ENCODE results near the gene KIR3DL3.
"Not testable (repeated sequence)": the region's sequence is repeated elsewhere in the genome, so short reads cannot be mapped to it uniquely, and the experiment has no call there.

Gene KIR3DL3
- total RNA-seq, result 0 reads per million in 2 experiments

- DNase-seq (ENCODE audit: low read depth), result no peak
Measured at GRCh38 chr19:54724142-54724541, at the start of gene KIR3DL3. TSS of gene KIR3DL3 (plus strand) at chr19:54724442. CDS start at chr19:54724497, 55 bp downstream.

- DNase-seq (ENCODE audit: low read depth), result not testable (repeated sequence)
Measured at GRCh38 chr19:54676210-54676834, 47.9 kb upstream of the KIR3DL3 start.

DNA sequence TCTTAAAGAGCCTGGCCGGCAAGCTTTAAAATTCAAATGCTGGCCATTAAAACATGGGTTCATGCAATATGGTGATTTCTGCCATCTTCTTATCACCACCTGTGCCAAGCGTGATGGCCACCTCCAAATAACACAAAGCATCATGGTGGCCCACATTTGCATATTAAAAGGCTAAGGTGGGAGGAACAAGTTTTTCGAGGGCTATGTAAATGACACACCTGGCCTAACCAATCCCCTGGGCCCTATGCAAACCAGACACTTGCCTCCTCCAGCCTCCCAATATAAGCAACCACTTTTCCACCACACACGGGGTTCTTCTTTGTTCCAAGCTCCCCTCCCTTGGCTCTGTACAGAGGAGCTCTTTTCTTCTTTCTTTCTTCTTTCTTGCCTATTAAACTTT is 47.0 kb upstream of the KIR3DL3 start:
- no peak for DNase-seq (ENCODE audit: low read depth)

GRCh38 chr19:54681596-54681995 is 42.6 kb upstream of the KIR3DL3 start:
- not testable (repeated sequence) for DNase-seq (ENCODE audit: low read depth)

DNA sequence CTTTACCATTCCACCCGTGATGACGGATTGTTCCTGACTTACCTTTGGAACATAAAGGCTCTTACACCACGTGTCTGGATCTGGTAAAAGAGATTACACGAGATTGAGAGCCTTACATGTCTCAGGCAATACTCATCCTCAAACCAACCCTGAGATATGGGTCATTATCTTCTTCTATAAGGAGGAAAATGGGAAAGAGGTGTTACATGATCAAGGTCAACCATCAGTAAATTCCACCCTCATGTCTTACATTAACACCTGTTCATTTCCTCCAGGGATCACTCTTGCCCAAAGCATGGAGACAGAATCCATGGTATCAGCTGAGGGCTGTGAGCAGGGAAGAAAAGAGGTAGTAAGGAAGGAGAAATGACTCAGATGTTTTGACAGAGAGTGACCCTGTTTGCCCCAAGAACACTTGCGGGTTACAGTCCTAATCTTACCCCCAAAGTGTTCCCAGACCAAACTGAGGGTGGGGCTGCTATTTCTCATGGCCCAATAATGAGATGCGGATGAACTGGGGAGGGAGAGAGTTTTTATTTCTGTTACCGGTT is 41.9 kb upstream of the KIR3DL3 start:
- no peak for DNase-seq (ENCODE audit: low read depth)

DNA sequence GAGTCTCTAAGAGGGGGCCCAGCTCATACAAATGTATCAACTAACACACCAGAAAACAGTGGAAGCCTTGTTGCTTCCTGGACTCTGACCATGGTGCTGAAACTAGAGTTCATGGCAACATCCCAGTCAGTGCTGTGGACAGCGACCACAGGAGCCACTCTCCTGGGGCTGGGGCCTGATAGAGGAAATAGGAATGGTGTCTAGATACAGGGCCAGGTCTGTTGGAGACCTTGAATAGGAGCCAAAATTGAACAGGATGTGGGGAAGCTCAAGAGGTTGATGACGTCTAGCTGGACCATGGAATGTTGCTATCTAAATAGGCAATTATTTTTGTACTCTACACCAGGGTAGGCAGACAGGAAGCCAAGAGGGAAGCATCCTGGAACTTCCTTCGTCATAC is 39.7 kb upstream of the KIR3DL3 start:
- no peak for DNase-seq (ENCODE audit: low read depth)

- no peak for DNase-seq (ENCODE audit: low read depth)
Measured at GRCh38 chr19:54691582-54692297, 32.5 kb upstream of the KIR3DL3 start.

GRCh38 chr19:54692298-54692615 is 32.0 kb upstream of the KIR3DL3 start:
- DNase-seq (ENCODE audit: low read depth), result no peak

GRCh38 chr19:54694648-54695047 is 29.6 kb upstream of the KIR3DL3 start:
- DNase-seq (ENCODE audit: low read depth), result no peak

- DNase-seq (ENCODE audit: low read depth), result no peak
Measured at GRCh38 chr19:54696117-54696548, 28.1 kb upstream of the KIR3DL3 start.

GRCh38 chr19:54696766-54697165 is 27.5 kb upstream of the KIR3DL3 start:
- no peak for DNase-seq (ENCODE audit: low read depth)

GRCh38 chr19:54697716-54698115 is 26.5 kb upstream of the KIR3DL3 start:
- DNase-seq (ENCODE audit: low read depth), result not testable (repeated sequence)

DNA sequence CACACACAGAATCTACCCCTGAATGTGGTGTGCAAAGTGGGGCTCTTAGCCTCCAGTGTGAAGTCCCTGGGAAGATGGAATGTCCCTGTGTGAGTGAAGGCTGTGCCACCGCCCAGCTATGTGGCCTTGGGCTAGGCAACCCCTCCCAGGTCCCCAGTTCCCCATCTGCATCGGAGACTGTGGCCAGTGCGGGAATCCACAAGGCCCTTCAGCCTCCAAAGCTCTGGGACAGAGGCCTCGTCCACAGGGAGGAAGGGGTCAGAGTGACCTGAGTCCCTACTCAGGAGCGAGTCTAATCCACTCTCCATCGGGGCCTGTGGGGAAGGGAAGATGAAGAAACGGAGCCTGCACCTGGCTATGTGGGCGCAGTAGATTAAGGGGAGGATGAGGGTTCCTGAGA is 19.3 kb upstream of the KIR3DL3 start:
- DNase-seq (ENCODE audit: low read depth), result no peak

DNA sequence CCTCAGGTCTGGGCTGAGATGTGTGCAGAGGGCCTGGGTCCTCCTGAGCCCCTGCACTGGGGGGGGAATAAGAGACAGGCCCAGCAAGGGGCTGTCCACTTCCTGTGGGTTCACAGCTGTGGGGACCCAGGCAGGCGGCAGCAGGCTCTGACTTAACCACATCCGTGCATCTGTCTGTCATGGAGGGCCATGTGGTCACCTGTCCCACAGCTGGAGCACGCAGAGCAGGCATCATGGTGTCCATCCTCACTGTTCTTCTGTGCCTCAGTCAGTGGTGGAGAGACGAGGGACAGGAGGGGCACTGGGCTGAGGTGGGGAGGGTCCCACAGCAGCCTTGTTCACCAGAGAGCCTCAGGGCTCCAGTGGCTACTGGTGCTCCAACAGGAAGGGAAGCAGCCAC is 16.3 kb upstream of the KIR3DL3 start:
- no peak for DNase-seq (ENCODE audit: low read depth)

DNA sequence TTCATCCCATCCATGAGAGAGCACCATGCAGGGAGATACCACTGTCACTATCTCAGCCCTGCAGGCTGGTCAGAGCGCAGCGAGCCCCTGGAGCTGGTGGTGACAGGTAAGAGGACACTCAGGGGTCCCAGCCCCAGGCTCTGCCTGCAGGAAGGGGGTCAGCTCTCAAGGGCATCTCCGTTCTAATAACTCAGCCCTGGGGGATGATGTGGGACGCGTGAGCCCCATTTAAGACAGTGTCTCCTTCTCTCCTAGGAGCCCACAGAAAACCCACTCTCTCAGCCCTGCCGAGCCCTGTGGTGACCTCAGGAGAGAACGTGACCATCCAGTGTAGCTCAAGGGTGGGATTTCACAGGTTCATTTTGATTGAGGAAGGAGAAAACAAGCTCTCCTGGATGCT is 15.5 kb upstream of the KIR3DL3 start:
- no peak for DNase-seq (ENCODE audit: low read depth)

- no peak for DNase-seq (ENCODE audit: low read depth)
Measured at GRCh38 chr19:54709212-54709948, 14.9 kb upstream of the KIR3DL3 start.

- DNase-seq (ENCODE audit: low read depth), result not testable (repeated sequence)
Measured at GRCh38 chr19:54709956-54710355, 14.3 kb upstream of the KIR3DL3 start.

DNA sequence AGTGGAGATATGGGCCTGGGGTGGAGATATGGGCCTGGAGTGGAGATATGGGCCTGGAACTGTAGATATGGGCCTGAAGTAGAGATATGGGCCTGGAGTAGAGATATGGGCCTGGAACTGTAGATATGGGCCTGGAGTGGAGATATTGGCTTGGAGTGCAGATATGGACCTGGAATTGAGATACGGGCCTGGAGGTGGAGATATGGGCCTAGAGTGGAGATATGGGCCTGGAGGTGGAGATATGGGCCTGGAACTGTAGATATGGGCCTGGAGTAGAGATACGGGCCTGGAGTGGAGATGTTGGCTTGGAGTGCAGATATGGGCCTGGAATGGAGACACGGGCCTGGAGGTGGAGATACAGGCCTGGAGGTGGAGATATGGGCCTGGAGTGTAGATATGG is 402 bp downstream of the KIR3DL3 start:
- no peak for DNase-seq (ENCODE audit: low read depth)

DNA sequence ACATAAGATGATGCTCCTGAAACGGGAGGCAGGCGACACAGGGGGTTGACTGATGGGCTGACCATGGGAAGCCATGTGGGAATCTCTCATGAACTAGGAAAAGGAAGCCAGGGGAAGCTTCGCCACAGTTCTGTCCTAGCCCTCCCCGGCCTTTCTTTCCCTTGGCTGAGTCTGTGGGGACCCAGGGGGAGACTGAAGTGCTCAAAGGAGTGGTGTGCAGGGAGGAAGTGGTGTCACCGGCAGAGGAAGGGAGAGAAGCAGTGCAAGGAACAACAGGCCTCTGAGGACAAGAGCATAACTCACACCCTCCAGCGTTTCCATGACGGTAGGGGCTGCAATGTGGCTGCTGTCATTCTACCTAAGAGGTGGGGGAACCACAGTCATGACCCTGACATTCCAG is 1.1 kb downstream of the KIR3DL3 start:
- DNase-seq (ENCODE audit: low read depth), result no peak

DNA sequence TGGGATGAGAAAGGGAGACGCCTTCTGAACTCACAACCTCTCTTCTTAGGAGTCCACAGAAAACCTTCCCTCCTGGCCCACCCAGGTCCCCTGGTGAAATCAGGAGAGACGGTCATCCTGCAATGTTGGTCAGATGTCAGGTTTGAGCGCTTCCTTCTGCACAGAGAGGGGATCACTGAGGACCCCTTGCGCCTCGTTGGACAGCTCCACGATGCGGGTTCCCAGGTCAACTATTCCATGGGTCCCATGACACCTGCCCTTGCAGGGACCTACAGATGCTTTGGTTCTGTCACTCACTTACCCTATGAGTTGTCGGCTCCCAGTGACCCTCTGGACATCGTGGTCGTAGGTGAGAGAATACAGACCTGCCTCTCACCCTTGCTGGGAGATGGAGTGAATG is 3.3 kb downstream of the KIR3DL3 start:
- no peak for DNase-seq (ENCODE audit: low read depth)

DNA sequence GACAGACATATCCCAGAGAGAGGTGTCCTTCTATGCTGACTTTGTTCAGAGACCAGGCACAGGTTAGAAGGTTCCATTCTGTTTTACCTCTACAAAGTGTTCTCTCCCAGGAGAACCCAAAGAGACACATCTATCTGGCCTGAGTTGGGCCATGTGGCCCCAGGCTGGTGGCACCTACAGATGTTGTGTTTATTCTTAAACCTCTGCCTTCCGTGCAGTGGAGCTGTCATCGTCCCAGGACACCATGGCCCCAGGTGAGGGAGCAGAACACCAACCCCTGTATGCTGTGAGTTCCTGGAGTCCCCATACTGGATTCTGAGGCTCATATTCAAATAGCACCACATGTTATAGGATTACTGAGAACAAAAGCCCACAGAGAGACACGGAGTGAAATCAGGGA is 3.9 kb downstream of the KIR3DL3 start:
- DNase-seq (ENCODE audit: low read depth), result no peak

GRCh38 chr19:54729416-54730188 is 5.4 kb downstream of the KIR3DL3 start:
- DNase-seq (ENCODE audit: low read depth), result no peak

Data from T follicular helper cell (primary cell).